Measurements from ENCODE around the gene TEPSIN.

The TEPSIN gene

GRCh38 chr17:81278831-81279230 lies 40.0 kb upstream of the TEPSIN start:
- Mint-ChIP-seq H3K4me3 (no peak overlapping the region), H3K9me3 (no peaks in the 10 kb centered on the region), H3K4me1 (peaks cover 10% of the 10 kb centered on the region), H3K27me3 (no peaks in the 10 kb centered on the region), H3K36me3 (ENCODE audit: insufficient read depth) (peaks cover 29% of the 10 kb centered on the region), H3K27ac (ENCODE audit: low read depth) (no peak overlapping the region)
- DNase-seq (ENCODE audit: low spot score in 2 of 2) (no peak), ATAC-seq (replicated peaks; ENCODE audit: extremely low read depth, poor library complexity, severe bottlenecking) (no peak)

GRCh38 chr17:81277946-81278693 lies 39.3 kb upstream of the TEPSIN start:
- Mint-ChIP-seq H3K9me3 (no peaks in the 10 kb centered on the region), H3K4me3 (no peak overlapping the region), H3K27me3 (no peaks in the 10 kb centered on the region), H3K27ac (ENCODE audit: low read depth) (no peak overlapping the region), H3K36me3 (ENCODE audit: insufficient read depth) (peaks cover 33% of the 10 kb centered on the region), H3K4me1 (peaks cover 10% of the 10 kb centered on the region)
- ATAC-seq (replicated peaks; ENCODE audit: extremely low read depth, poor library complexity, severe bottlenecking) (no peak), DNase-seq (ENCODE audit: low spot score in 2 of 2) (no peak)

GRCh38 chr17:81277421-81277820 lies 38.6 kb upstream of the TEPSIN start:
- peaks cover 10% of the 10 kb centered on the region for H3K4me1 Mint-ChIP-seq
- ATAC-seq (replicated peaks; ENCODE audit: extremely low read depth, poor library complexity, severe bottlenecking) (no peak), DNase-seq (ENCODE audit: low spot score in 2 of 2) (no peak)
- no peak overlapping the region for H3K27ac Mint-ChIP-seq (ENCODE audit: low read depth)
- no peaks in the 10 kb centered on the region for H3K27me3 Mint-ChIP-seq
- no peaks in the 10 kb centered on the region for H3K9me3 Mint-ChIP-seq
- peaks cover 36% of the 10 kb centered on the region for H3K36me3 Mint-ChIP-seq (ENCODE audit: insufficient read depth)
- H3K4me3 Mint-ChIP-seq, result no peak overlapping the region

GRCh38 chr17:81276781-81277180 lies 37.9 kb upstream of the TEPSIN start:
- Mint-ChIP-seq H3K4me3 (no peak overlapping the region), H3K4me1 (peaks cover 10% of the 10 kb centered on the region), H3K9me3 (no peaks in the 10 kb centered on the region), H3K27me3 (no peaks in the 10 kb centered on the region), H3K27ac (ENCODE audit: low read depth) (no peak overlapping the region), H3K36me3 (ENCODE audit: insufficient read depth) (peaks cover 36% of the 10 kb centered on the region)
- DNase-seq (ENCODE audit: low spot score in 2 of 2) (no peak), ATAC-seq (replicated peaks; ENCODE audit: extremely low read depth, poor library complexity, severe bottlenecking) (no peak)

GRCh38 chr17:81274471-81274855 lies 35.6 kb upstream of the TEPSIN start:
- ATAC-seq (replicated peaks; ENCODE audit: extremely low read depth, poor library complexity, severe bottlenecking), result no peak
- Mint-ChIP-seq H3K36me3 (ENCODE audit: insufficient read depth) (peaks cover 23% of the 10 kb centered on the region), H3K27me3 (no peaks in the 10 kb centered on the region), H3K27ac (ENCODE audit: low read depth) (no peak overlapping the region), H3K4me1 (peaks cover 5% of the 10 kb centered on the region), H3K9me3 (no peaks in the 10 kb centered on the region), H3K4me3 (no peak overlapping the region)
- no peak for DNase-seq (ENCODE audit: low spot score in 2 of 2)

GRCh38 chr17:81273698-81274470 lies 35.0 kb upstream of the TEPSIN start:
- Mint-ChIP-seq H3K36me3 (ENCODE audit: insufficient read depth) (peaks cover 21% of the 10 kb centered on the region), H3K27ac (ENCODE audit: low read depth) (no peak overlapping the region)

GRCh38 chr17:81272616-81273015 lies 33.8 kb upstream of the TEPSIN start:
- H3K4me3 Mint-ChIP-seq, result no peak overlapping the region
- no peak for ATAC-seq (replicated peaks; ENCODE audit: extremely low read depth, poor library complexity, severe bottlenecking)
- H3K4me1 Mint-ChIP-seq, result peaks cover 4% of the 10 kb centered on the region
- peaks cover 22% of the 10 kb centered on the region for H3K36me3 Mint-ChIP-seq (ENCODE audit: insufficient read depth)
- H3K27ac Mint-ChIP-seq (ENCODE audit: low read depth), result no peak overlapping the region
- DNase-seq (ENCODE audit: low spot score in 2 of 2), result no peak
- no peaks in the 10 kb centered on the region for H3K9me3 Mint-ChIP-seq
- H3K27me3 Mint-ChIP-seq, result no peaks in the 10 kb centered on the region

More at GRCh38 chr17:81273698-81274470, 35.0 kb upstream of the TEPSIN start:
- Mint-ChIP-seq H3K4me1 (peaks cover 5% of the 10 kb centered on the region), H3K4me3 (no peak overlapping the region), H3K9me3 (no peaks in the 10 kb centered on the region), H3K27me3 (no peaks in the 10 kb centered on the region)
- no peak for DNase-seq (ENCODE audit: low spot score in 2 of 2)
- no peak for ATAC-seq (replicated peaks; ENCODE audit: extremely low read depth, poor library complexity, severe bottlenecking)

- ATAC-seq (replicated peaks; ENCODE audit: extremely low read depth, poor library complexity, severe bottlenecking), result no peak
- H3K27ac Mint-ChIP-seq (ENCODE audit: low read depth), result no peak overlapping the region
Measured at GRCh38 chr17:81271226-81271625, 32.4 kb upstream of the TEPSIN start.

GRCh38 chr17:81270279-81270678 lies 31.4 kb upstream of the TEPSIN start:
- peaks cover 29% of the 10 kb centered on the region for H3K36me3 Mint-ChIP-seq (ENCODE audit: insufficient read depth)
- no peaks in the 10 kb centered on the region for H3K9me3 Mint-ChIP-seq

More at GRCh38 chr17:81271226-81271625, 32.4 kb upstream of the TEPSIN start:
- Mint-ChIP-seq H3K27me3 (no peaks in the 10 kb centered on the region), H3K9me3 (no peaks in the 10 kb centered on the region), H3K36me3 (ENCODE audit: insufficient read depth) (peaks cover 30% of the 10 kb centered on the region), H3K4me3 (no peak overlapping the region), H3K4me1 (peaks cover 4% of the 10 kb centered on the region)
- DNase-seq (ENCODE audit: low spot score in 2 of 2), result no peak

GRCh38 chr17:81267390-81268067 lies 28.7 kb upstream of the TEPSIN start:
- H3K36me3 Mint-ChIP-seq (ENCODE audit: insufficient read depth), result peaks cover 27% of the 10 kb centered on the region
- no peaks in the 10 kb centered on the region for H3K27me3 Mint-ChIP-seq
- ATAC-seq (replicated peaks; ENCODE audit: extremely low read depth, poor library complexity, severe bottlenecking) (no peak), DNase-seq (ENCODE audit: low spot score in 2 of 2) (no peak)
- H3K4me3 Mint-ChIP-seq, result no peak overlapping the region
- H3K9me3 Mint-ChIP-seq, result no peaks in the 10 kb centered on the region
- H3K27ac Mint-ChIP-seq (ENCODE audit: low read depth), result no peak overlapping the region
- peaks cover 10% of the 10 kb centered on the region for H3K4me1 Mint-ChIP-seq

More at GRCh38 chr17:81270279-81270678, 31.4 kb upstream of the TEPSIN start:
- H3K4me1 Mint-ChIP-seq, result peaks cover 10% of the 10 kb centered on the region
- H3K4me3 Mint-ChIP-seq, result no peak overlapping the region
- ATAC-seq (replicated peaks; ENCODE audit: extremely low read depth, poor library complexity, severe bottlenecking) (no peak), DNase-seq (ENCODE audit: low spot score in 2 of 2) (no peak)
- no peaks in the 10 kb centered on the region for H3K27me3 Mint-ChIP-seq
- H3K27ac Mint-ChIP-seq (ENCODE audit: low read depth), result no peak overlapping the region

GRCh38 chr17:81265576-81265975 lies 26.7 kb upstream of the TEPSIN start:
- Mint-ChIP-seq H3K27me3 (no peaks in the 10 kb centered on the region), H3K36me3 (ENCODE audit: insufficient read depth) (peaks cover 36% of the 10 kb centered on the region), H3K4me3 (no peak overlapping the region), H3K4me1 (peaks cover 10% of the 10 kb centered on the region), H3K27ac (ENCODE audit: low read depth) (peak overlapping the region; percentile 69), H3K9me3 (no peaks in the 10 kb centered on the region)
- DNase-seq (ENCODE audit: low spot score in 2 of 2), result no peak
- no peak for ATAC-seq (replicated peaks; ENCODE audit: extremely low read depth, poor library complexity, severe bottlenecking)

- peaks cover 10% of the 10 kb centered on the region for H3K4me1 Mint-ChIP-seq
- H3K36me3 Mint-ChIP-seq (ENCODE audit: insufficient read depth), result peaks cover 36% of the 10 kb centered on the region
- H3K4me3 Mint-ChIP-seq, result no peak overlapping the region
- no peak for ATAC-seq (replicated peaks; ENCODE audit: extremely low read depth, poor library complexity, severe bottlenecking)
- DNase-seq (ENCODE audit: low spot score in 2 of 2), result no peak
- H3K27ac Mint-ChIP-seq (ENCODE audit: low read depth), result no peak overlapping the region
- no peaks in the 10 kb centered on the region for H3K9me3 Mint-ChIP-seq
- no peaks in the 10 kb centered on the region for H3K27me3 Mint-ChIP-seq
Measured at GRCh38 chr17:81264640-81265039, 25.8 kb upstream of the TEPSIN start.

Measured in central memory CD8-positive, alpha-beta T cell (primary cell).